CD4-positive, alpha-beta T cell treated with Interleukin-21 for 1 hour (primary cell): ENCODE measurements around the gene AKNA.

Experiments
- DNase-seq: peaks from one replicate; pipeline ENCODE4 v3.0.0-alpha.2; 2020

The AKNA gene

DNA sequence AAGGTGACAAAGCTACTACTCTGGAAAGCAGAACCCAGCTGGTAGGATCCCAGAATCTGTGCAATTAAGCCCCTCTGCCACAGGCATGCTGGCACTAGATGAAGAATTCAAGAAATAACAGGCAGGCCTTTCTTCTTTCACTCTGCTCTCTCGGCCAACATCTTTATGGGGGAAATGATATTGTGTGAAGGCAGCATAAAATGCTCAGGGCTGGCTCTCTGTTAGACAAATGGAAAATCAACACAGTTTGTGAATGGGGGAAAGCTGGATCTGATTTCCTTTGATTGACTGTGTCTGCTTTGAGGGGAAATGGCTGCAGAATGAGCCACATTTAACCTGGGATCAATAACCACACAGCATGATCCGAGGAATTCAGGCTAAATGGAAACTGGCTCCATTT lies 29.1 kb upstream of the AKNA start:
- DNase-seq = no peak

DNA sequence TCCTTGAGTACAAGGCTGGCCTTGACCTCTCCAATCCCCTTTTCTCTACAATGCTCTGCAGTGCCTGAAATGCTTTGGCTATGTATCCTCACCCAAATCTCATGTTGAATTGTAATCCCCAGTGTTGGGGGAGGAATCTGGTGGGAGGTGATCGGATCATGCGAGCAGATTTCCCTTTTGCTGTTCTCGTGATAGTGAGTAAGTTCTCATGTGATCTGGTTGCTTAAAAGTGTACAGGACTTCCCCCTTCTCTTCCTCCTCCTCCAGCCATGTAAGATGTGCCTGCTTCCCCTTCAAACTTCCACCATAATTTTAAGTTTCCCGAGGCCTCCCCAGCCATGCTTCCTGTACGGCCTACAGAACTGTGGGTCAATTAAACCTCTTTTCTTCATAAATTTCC lies 28.5 kb upstream of the AKNA start:
- DNase-seq = no peak

DNA sequence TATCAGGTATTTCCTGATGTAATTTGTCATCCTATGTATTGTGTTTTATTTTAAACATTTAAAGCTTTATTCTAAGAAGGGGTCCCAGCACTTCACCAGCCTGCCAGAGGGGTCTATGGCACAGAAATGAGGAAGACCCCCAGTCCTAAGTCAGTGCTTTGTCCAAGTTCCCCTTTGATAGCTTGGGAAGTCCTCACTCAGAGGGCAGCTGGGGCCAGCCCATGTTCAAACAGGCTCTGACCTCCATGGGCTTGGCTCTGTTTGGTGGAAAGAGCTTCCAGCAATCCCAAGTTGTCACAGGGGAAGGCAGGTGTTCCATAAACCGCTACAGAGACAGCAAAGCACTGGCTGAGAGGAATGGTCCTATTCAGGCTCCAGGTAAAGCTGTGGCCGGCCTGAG lies 26.6 kb upstream of the AKNA start:
- DNase-seq = no peak

DNA sequence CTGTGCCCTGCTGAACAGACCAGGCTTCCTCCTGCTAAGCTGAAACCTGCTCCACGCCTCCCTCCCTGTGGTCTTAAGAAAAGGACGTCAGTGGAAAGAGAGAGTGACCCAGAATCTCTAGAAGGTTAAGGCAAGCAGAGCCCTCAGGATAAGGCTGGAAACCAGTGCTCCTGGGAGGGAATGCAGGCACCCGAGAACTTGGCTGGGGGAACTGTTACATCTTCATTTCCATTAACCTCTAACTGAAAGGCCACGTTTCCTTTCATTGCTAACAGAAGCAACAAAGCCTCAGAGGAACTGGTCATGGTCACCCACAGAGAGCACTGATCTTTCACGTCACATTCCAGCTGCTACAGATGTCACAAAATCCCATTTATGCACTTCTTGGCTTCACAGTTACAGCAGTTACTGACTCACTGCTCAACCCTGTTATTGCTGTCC lies 26.1 kb upstream of the AKNA start:
- no peak for DNase-seq

DNA sequence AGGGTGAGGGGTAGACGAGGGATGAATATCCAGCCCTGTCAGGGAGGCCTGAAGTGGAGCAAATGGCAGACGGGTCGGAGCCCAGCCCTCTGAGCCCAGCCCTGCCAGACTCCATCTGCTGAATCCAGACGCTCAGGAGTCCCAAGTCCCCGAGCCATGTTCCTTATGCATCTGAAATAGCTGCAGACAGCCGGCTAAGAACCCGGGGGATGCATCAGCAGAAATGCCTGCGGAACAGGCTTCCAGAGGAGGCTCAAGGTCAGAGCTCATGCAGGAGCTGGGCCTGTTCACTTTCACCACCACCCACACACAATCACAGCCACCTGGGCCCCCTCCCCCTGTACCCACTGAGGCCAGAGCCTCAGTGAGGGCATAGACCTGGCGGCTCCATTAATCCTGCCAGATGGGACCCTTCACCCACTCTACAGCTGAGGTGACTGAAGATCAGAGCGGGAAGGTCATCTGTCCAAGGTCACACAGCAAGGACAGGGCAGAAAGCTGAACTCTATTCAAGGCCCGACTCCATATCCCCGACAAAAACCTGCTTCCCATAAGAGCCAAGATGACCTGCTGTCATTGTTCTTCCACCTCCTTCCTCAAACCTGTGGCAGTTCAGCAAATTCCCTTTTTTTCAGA lies 24.4 kb upstream of the AKNA start:
- DNase-seq = no peak

DNA sequence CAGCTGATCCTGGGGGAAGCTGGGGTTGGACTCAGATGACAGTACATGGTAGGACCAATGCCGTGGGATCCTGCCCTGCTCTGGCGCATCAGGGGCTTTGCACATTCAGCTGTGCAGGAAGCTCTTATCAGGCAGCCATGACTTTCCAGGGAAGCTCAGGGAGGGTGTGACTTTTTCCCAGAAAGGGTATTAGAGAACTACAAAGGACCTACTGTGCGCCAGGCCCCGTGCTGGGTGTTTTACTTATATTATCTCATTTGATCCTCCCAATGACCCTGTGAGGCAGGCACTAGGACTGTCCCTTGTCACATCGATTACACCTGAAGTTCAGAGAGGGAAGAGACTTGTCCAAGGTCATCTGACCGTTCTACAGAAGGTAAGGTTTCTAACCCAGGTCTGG lies 23.7 kb upstream of the AKNA start:
- DNase-seq = no peak

DNA sequence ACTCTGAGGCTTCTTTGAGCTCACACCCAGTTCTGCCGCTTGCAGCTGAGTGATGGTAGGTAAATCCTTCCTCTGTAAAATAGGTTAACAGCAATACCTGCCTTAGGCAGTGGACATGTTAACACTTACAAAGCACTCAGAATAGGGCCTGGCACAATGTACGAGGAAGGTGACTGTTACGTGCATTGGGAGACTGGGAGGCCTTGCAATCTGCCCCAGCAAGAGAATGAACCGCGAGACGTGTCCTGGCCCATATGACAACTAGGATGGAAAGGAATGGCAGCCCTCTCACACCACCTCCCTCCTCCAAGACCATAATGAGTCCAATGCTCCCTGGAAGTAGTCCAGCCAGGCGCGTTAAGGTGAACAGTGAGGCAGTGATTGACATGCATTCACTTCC lies 23.1 kb upstream of the AKNA start:
- DNase-seq = no peak

DNA sequence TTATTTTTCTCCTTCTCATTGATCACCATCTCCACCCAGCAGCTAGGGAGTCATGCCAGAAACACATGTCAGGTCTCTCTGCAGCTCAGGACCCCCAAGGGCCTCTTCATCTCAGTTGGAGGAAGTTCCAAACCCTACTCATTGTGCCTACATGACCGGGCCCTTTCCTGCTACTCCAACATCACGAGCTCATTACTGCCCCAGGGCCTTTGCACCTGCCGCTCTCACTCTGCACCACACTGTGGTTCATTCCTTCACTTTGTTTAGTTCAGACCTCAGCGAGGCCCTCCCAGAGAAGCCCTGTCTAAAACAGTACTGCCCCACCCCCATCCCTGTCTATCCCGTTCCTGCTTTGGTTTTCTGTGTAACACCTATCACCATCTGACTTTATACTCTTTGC lies 22.1 kb upstream of the AKNA start:
- no peak for DNase-seq

DNA sequence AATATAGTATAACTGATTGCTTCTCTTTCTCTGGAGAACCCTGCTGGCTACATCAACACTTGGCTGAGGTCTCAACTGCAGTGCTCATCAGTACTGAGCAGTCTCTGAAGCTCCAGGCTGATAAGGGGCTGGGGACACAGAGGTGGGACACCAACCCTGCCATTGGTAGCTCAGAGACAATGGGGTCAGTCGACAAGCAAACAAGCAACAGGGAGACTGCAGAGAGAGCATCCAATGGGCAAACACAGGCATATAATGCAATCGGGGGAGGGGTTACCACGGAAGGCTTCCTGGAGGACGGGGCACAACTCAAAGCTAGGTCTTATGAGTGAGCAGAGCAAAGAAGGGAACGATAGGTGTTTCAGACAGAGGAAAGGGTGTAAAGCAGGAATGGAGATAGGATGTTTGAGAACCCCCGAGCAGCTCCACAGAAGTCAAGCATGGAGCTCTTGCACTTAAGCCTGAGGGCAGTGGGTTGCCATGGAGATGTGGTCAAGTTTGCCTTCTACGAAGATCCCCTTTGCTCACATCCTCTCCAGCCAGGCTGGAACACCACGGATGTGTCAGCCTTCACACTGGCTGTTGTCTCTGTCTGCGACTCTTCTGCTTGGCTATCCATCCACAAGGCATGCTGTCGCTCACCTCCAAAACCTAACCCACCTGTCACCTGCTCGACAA lies 21.5 kb upstream of the AKNA start:
- DNase-seq = no peak

DNA sequence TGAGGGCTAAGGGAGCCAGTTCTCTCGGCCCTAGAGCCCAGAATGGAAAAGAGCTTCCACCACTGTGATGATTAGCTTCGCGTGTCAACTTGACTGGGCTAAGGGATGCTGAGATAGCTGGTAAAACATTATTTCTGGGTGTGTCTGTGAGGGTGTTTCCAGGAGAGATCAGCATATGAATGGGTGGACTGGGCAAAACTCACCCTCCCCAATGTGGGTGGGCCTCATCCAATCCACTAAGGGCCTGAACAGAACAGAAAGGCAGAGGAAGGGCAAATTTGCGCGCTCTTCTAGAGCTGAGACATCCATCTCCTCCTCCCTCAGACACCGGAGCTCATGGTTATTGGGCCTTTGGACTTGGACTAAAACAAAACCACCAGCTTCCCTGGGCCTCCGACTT lies 20.9 kb upstream of the AKNA start:
- DNase-seq = no peak

DNA sequence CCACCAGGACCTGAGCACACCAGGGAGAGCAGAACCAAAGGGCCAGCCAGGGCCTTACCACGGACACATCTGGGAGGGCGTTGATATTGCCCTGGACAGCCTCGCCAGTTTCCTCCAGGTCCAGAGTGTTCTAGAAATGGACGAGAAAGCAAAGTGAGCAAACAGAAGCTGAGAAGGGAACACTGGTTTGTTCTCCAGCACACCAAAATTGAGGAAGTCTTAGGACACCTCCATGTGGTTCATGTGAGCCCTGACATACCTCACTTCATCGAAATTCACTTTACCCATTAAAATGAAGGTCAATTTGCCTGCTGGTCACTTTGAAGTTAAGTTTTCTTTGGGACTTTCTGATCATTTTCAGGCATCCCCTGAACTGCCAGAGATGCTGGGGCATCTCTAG lies 20.1 kb upstream of the AKNA start:
- DNase-seq = no peak

DNA sequence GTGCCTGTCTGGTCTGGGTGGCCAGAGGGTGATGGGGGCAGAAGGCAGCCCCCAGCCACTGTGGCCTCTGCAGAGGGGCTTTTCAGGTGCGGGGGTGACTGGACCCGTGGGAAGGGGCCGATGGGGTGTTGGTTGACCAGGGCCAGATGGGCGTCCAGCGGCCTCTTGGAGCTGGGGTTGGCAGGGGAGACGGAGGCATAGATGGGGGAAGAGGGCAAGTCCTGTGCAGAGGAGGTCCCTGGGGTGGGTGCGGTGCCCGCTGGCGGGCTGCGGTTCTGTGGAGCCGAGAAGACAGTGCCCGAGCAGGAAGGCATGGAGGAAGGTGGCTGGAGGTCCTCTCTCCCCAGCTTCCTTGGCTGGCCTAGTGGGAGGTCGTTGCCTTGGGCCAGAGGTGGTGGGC lies 18.7 kb upstream of the AKNA start:
- no peak for DNase-seq

DNA sequence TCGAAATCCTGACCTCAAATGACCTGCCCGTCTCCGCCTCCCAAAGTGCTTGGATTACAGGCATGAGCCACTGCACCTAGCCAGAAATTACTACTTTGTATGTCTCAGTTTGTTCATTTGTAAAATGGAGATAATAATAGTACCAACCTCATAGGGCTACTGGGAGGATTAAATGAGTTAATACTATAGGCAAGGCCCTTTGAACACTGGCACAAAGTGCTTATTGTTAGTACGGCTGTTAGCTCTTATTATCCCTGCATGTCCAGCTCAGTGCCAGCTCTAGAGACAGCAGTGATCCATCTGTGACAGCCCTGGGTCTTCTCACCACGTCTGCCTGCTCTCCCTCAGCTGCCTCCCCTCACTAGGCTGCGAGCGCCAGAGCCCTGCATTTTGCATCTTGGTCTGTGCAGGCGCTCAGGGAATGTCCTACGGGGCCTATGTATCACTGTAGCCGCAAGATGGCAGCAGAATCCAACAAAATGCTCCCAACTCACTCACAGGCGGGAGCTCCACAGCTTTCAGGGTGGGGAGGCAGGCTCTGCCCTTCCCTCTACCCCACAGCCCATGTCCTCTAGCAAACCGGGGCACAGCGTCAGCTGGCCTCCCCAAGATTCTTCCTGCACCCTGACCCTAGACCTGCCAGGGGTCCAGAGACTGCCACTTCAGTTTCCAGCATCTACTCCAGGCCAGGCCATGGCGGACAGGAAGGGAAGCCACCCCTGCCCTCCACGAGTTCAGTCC lies 17.7 kb upstream of the AKNA start:
- peak; percentile 85 for DNase-seq

DNA sequence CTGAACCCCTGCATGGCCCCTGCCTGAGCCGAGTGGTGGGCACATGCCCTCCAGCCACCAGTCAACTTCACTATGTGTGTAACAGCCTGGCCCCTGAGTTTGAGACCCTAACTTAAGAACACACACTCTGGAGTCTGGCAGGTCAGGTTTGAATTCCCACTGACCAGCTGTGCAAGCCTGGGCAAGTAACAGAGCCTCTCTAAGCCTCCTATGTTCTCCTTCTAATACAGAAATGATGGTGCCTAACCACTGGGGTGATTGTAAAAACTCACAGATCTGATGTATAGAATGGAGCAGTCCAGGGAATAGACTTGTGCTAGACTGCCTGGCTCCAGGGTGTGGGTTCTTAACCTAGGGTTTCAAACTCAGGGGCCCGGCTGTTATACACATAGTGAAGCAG lies 16.7 kb upstream of the AKNA start:
- DNase-seq = no peak

DNA sequence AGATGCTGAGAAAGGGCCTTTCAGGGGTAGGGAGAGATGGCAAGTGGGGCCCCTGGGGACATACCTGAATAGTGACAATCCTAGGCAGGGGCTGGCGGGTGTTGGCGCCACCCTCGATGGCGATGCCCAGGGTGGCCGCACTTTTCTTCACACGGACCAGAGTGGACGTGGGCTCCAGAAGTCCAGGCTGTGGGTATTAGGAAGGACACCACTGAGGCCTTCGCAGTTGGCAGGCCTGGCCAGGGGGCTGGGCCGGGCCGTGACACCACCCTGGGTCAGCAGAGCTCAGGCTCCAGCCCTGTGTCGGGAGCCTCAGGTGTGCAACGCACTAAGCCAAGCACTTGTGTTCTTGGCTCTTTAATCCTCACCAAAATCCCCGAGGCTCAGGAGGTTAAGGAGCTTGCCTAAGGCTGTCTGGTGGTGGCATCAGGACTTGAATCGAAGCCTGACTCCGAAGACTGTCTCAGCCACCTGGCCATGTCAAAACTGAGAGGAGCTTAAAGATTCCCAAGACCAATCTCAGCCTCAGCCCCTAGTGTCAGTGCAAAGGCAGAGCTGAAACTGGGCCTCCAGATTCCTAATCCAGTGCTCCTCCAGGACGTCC lies 15.5 kb upstream of the AKNA start:
- DNase-seq = no peak

DNA sequence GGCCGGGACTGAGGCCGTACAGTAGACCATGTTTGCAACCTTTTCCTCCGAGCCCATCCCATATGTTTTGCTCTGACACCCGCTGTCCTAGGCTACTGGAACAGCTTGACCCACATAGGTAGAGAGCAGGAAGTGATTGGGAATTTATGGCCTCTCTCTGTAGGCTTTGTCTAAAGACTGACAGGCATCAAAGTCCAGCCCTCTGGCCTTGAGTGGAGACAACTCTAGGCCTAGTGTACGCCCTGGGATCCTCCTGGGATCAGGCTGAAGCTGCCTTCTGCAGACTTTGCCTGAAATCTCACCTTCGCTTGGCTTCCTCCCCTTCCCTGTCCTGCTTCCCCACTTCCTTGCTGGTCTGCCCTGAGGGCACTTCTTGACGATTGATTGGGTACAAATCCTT lies 13.6 kb upstream of the AKNA start:
- DNase-seq = no peak

DNA sequence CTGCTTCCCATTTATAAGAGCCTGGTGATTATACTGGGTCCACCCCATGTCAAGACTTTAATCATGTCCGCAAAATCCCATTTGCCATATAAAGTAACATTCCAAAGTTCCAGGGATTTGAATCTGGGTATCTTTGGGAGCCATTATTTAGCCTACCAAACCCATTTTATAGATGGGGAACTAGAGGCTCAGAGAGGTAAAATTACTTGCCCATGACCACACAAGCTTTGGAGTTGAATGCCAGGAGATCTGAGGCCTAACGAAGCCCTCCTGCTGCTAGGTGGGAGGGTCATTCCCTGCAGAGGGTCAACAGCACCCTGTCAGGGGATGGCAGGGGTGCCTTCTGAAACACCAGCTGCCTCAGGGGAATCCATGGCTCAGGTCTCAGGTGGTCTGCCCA lies 13.0 kb upstream of the AKNA start:
- no peak for DNase-seq

DNA sequence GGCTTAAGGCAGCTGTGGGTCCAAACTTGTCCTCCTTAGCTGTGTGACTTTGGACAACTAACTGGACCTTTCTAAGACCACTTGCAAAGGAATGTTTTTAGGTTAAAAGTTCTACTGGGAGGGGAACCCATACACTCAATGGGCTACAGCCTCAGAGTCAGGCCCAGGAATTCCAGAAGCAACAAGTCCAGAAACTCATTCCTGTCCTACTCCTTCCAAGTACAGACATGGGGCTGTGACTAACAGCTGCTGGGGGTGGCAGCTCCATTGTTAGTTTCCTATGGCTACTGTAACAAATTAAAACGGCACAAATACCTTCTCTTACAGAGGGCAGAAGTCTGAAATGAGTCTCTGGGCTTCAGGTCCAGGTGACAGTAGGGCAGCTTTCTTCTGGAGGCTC lies 12.4 kb upstream of the AKNA start:
- no peak for DNase-seq

DNA sequence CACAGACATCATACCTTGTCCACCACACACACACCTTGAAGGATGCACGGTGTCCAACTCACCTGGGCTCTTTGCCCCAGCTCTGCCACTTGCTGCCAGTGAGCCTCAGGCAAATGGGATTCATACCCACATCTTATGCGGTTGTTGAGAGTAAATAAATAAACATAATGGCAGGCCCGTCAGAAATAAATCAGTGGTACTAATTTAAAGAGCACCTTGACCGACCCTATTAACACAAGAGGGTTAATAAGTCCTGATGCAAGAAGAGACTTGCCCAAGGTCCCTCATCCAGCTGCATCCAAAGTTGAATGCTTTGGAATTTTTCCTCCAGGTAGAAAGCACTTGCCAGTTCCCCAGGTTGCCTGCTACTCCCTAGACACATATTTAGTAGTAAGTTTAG lies 11.6 kb upstream of the AKNA start:
- no peak for DNase-seq

DNA sequence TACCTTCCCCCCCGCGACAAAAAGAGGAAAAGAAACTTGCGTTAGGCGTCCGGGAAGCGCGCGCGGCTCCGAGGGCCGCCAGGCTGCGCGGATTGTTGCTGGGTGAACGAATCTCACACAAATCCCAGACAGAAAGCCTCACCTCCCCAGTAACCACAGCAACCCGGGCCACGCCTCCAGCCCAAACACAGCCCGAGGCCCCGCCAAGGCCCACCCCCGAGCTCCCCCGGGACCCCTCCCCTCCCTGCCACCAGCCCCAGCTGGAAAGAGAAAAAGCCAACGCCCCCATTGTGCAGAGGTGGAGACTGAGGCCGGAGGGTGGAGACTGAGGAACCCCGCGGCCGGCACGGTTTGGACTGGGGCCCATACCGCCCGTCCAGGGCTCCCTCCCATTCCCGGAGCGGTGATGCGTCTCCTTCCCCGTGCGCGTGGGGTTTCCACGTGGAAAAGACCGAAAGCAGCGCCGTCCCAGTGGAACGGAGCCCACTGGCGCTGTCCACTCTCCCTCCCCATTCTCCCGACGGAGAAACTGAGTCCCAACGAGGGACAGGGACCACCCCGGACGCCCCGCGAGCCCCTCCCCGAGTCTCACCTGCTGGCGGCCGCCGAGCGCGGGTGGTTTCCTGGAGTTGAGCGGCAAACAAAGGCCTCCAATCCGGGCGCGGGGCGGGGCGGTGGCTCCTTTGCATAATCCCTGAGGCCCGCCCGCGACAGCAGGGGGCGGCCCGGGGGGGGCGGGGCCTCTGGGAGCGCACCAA lies 10.2 kb upstream of the AKNA start:
- DNase-seq = peak; percentile 94

DNA sequence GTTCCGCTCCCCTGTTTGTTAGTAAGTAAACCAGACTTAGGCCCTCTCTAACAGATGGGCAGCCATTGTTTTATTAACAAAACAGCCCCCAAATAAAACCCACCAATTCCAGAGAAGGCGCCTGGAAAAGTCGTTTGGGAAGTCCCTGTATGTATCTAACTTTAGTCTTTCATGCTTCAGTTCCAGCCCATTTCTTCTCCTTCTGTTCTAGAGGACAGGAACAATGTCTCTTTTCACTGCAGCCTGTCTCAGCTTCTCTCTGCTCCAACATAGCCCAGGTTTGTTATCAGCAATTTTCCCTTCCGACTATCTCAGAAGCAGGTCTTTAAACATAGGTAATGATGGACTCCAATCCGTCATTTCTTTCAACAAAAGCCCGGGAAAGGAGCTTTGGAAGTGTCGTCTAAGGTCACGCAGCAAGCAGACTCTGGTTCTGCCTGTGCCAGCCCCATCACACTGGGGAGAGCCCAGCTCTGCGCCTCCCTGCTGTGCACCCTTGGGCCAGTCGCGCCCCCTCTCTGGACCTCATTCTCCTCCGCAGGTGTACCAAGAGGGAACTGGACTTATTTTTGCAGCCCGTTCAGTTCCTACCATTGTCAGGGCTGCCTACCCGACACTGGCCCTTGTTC lies 9.6 kb upstream of the AKNA start:
- DNase-seq = no peak

DNA sequence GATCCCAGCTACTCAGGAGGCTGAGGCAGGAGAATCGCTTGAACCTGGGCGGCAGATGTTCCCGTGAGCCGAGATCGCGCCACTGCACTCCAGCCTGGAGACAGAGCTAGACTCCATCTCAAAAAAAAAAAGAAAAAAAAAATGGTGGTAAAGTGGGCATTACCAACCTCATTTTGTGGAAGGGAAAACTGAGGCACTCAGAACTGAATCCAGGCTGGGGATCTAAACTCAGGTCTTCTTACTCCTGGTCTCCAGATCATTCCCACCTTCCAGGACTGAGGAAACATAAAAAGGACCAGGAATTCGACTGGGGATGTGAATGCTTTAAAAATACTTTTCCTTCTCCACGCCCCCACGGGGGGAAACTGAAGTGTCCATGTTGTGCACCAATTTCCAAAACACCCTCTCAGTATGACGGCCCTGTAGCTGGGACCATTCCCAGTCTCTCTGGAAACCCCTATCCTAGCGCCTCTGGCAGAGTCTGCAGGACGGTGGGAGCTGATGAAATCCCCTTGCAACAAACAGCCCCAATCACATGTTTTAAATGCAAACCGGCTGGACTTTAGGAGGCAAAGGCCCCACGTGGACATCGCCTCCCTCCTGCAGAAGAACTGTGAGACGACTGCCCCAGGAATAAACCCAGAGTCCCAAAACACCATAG lies 8.9 kb upstream of the AKNA start:
- DNase-seq = no peak
